B cell (primary cell): ENCODE measurements around the gene GSTA4. TPM values are rescaled to one million over a fixed set of nuclear protein-coding genes. Genes with fewer than 3 reads are reported as not detected.

Experiments used
- ATAC-seq: fragments of 200-7000 bp; cut with Tn5 transposase; one replicate; pipeline ENCODE4 v1.10.0; 2021; ENCODE audit warnings: low read depth, mild to moderate bottlenecking, moderate number of reproducible peaks, moderate library complexity
- CTCF ChIA-PET: fragments of 350-600 bp; sonication (Branson Sonifier 250); formaldehyde crosslinking; loops from one replicate; lab custom pipeline; 2021; ENCODE audit warnings: antibody characterized with exemption, inconsistent platforms; lab: Charles Lee
- POLR2A ChIA-PET: fragments of 350-600 bp; sonication (Branson Sonifier 250); formaldehyde crosslinking; loops from one replicate; lab custom pipeline; 2021; ENCODE audit warnings: antibody characterized with exemption; lab: Charles Lee
- DNase-seq: peaks from one replicate; pipeline ENCODE4 v3.0.0; 2013
- H2AFZ ChIP-seq: 2 replicates; pipeline ENCODE4 v1.6.1; 2012; ENCODE audit warnings: mild to moderate bottlenecking, low read depth, low read length; ENCODE audit not compliant: insufficient read depth, poor library complexity, severe bottlenecking
- H3K27ac ChIP-seq, 2 donors: 1 replicate in 1 of 2; 2 replicates in 1 of 2; pipeline ENCODE4 v1.5.1; 2012 to 2013; ENCODE audit warnings: low read length in 2 of 2, mild to moderate bottlenecking in 2 of 2, moderate library complexity in 1 of 2
- H3K27me3 ChIP-seq, 4 experiments: fragments of 200-600 bp in 1 of 4; sonication (generic) in 1 of 4; replicated peaks in 1 of 4; 1 replicate in 2 of 4; 2 replicates in 2 of 4; pipeline versions ENCODE4 v1.6.1 to v1.7.0; 2013 to 2016; ENCODE audit warnings: low read length in 3 of 4, mild to moderate bottlenecking in 2 of 4, mixed read lengths in 1 of 4, moderate library complexity in 1 of 4; ENCODE audit not compliant: insufficient read depth in 4 of 4, control insufficient read depth in 3 of 4; ENCODE audit errors: control extremely low read depth in 1 of 4
- H3K36me3 ChIP-seq, 2 experiments: replicated peaks in 1 of 2; 1 replicate in 1 of 2; 2 replicates in 1 of 2; pipeline versions ENCODE4 v1.6.1 to v1.7.1; 2013; ENCODE audit warnings: low read length in 1 of 2; ENCODE audit not compliant: insufficient read depth in 2 of 2, control insufficient read depth in 1 of 2; ENCODE audit errors: control extremely low read depth in 1 of 2, extremely low read depth in 1 of 2
- H3K4me1 ChIP-seq, 2 donors: fragments of 200-600 bp in 1 of 2; sonication (generic) in 1 of 2; 1 replicate in 1 of 2; 2 replicates in 1 of 2; pipeline versions ENCODE4 v1.5.1 to v1.6.1; 2013 to 2017; ENCODE audit warnings: low read length in 2 of 2; ENCODE audit not compliant: control insufficient read depth in 2 of 2, insufficient read depth in 2 of 2
- H3K4me2 ChIP-seq: replicated peaks from 2 replicates; pipeline ENCODE3; 2012; ENCODE audit warnings: mild to moderate bottlenecking, low read depth, low read length; ENCODE audit not compliant: poor library complexity, severe bottlenecking
- H3K4me3 ChIP-seq, 5 experiments: fragments of 200-600 bp in 1 of 5; sonication (generic) in 1 of 5; 1 replicate in 3 of 5; 2 replicates in 2 of 5; pipeline versions ENCODE4 v1.5.1 to v1.7.0; 2011 to 2016; ENCODE audit warnings: low read length in 4 of 5, mild to moderate bottlenecking in 4 of 5, low read depth in 2 of 5, control low read depth in 1 of 5, moderate library complexity in 1 of 5; ENCODE audit not compliant: insufficient read depth in 1 of 5; ENCODE audit errors: control extremely low read depth in 1 of 5, extremely low read depth in 1 of 5
- H3K79me2 ChIP-seq: fragments of 200-600 bp; sonication (generic); one replicate; pipeline ENCODE4 v1.6.0; 2016; ENCODE audit warnings: low read length; ENCODE audit not compliant: control insufficient read depth, insufficient read depth
- H3K9ac ChIP-seq: fragments of 200-600 bp; sonication (generic); 2 replicates; pipeline ENCODE4 v1.6.1; 2017; ENCODE audit warnings: mild to moderate bottlenecking, low read length, moderate library complexity
- H3K9me3 ChIP-seq, 3 donors: one replicate each; pipeline versions ENCODE4 v1.6.1 to v1.7.1; 2013; ENCODE audit warnings: low read length in 2 of 3; ENCODE audit not compliant: control insufficient read depth in 2 of 3, insufficient read depth in 1 of 3; ENCODE audit errors: control extremely low read depth in 1 of 3
- H4K20me1 ChIP-seq: 2 replicates; pipeline ENCODE4 v1.6.0; 2012; ENCODE audit warnings: mild to moderate bottlenecking, low read length; ENCODE audit not compliant: insufficient read depth, control insufficient read depth, poor library complexity, severe bottlenecking
- H3K27ac Mint-ChIP-seq: one replicate; pipeline ENCODE4 v1.8.0; 2021; ENCODE audit warnings: mixed read lengths
- H3K27me3 Mint-ChIP-seq: one replicate; pipeline ENCODE4 v1.8.0; 2021; ENCODE audit warnings: mixed read lengths
- H3K4me1 Mint-ChIP-seq: one replicate; pipeline ENCODE4 v1.8.0; 2021; ENCODE audit warnings: mixed read lengths
- H3K4me3 Mint-ChIP-seq: one replicate; pipeline ENCODE4 v1.8.0; 2021; ENCODE audit warnings: mixed read lengths
- H3K9me3 Mint-ChIP-seq: one replicate; pipeline ENCODE4 v1.8.0; 2022; ENCODE audit warnings: mixed read lengths; ENCODE audit not compliant: insufficient read depth
- EZH2 ChIP-seq: IDR thresholded peaks from 2 replicates; pipeline ENCODE4 v1.6.1; 2012; ENCODE audit warnings: borderline replicate concordance, low read depth, mild to moderate bottlenecking, moderate library complexity, low read length; ENCODE audit not compliant: insufficient read depth, poor library complexity, severe bottlenecking
- WGBS: methylation state at CpG from one replicate; pipeline ENCODE4 v1.1.5; 2013; ENCODE audit warnings: missing lambda C conversion rate; ENCODE audit not compliant: insufficient coverage; 5-methylcytosine and 5-hydroxymethylcytosine counted together
- intact Hi-C: fragments of 100-400 bp; cut with micrococcal nuclease; formaldehyde crosslinking; loops from one replicate; pipeline ENCODE4 v1.10.0; 2022
- polyA plus RNA-seq: library from polyadenylated mRNA; depleted of rRNA; stranded (reverse); fragments of >200 nt; gene quantifications from 2 replicates; pipeline ENCODE4 v1.2.3, GENCODE V29; 2012
- total RNA-seq, 2 donors: library from RNA; stranded (reverse); fragments of 120-200 nt in 1 of 2; gene quantifications; 1 replicate in 1 of 2; 2 replicates in 1 of 2; pipeline versions ENCODE4 v1.2.3 to v1.2.4, GENCODE V29; 2013 to 2022
- TF ChIP-seq, protein P1 (sequence below): fragments of 200-600 bp; IDR thresholded peaks from one replicate; pipeline ENCODE4 v1.8.0; 2022; ENCODE audit warnings: antibody characterized with exemption, mild to moderate bottlenecking

Gene GSTA4
- total and polyA plus RNA-seq, 2 donors (not counting 1 experiment from before 2014, with no cell fraction given), result 1.7 to 4.9 TPM

GRCh38 chr6:52955871-52956270 is 39.2 kb downstream of the GSTA4 start:
- Histone ChIP-seq H3K27me3 (no peaks in the 10 kb centered on the region), H3K9me3 (no peaks in the 10 kb centered on the region), H3K27ac (no peak overlapping the region), H3K4me1 (no peaks in the 10 kb centered on the region), H3K4me2 (no peak overlapping the region), H3K36me3 (no peaks in the 10 kb centered on the region), H3K9ac (no peak overlapping the region), H3K79me2 (no peaks in the 10 kb centered on the region), H2AFZ (no peak overlapping the region), H3K4me3 (no peak overlapping the region), H4K20me1 (no peaks in the 10 kb centered on the region)
- Mint-ChIP-seq H3K27me3 (peaks cover 11% of the 10 kb centered on the region), H3K4me3 (no peak overlapping the region), H3K9me3 (no peaks in the 10 kb centered on the region), H3K4me1 (peaks cover 2% of the 10 kb centered on the region), H3K27ac (no peak overlapping the region)
- no peak for TF ChIP-seq EZH2
- TF ChIP-seq, protein P1, sequence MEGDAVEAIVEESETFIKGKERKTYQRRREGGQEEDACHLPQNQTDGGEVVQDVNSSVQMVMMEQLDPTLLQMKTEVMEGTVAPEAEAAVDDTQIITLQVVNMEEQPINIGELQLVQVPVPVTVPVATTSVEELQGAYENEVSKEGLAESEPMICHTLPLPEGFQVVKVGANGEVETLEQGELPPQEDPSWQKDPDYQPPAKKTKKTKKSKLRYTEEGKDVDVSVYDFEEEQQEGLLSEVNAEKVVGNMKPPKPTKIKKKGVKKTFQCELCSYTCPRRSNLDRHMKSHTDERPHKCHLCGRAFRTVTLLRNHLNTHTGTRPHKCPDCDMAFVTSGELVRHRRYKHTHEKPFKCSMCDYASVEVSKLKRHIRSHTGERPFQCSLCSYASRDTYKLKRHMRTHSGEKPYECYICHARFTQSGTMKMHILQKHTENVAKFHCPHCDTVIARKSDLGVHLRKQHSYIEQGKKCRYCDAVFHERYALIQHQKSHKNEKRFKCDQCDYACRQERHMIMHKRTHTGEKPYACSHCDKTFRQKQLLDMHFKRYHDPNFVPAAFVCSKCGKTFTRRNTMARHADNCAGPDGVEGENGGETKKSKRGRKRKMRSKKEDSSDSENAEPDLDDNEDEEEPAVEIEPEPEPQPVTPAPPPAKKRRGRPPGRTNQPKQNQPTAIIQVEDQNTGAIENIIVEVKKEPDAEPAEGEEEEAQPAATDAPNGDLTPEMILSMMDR, result no peak
- ChIA-PET POLR2A (no interaction called here), CTCF (no interaction called here)
- ATAC-seq, result no peak
- intact Hi-C loops, result no loop called here
- no peak for DNase-seq
- WGBS, result 100% methylated on average over 2 of the region's 7 CpGs

GRCh38 chr6:52953911-52954839 is 40.9 kb downstream of the GSTA4 start:
- no peak for TF ChIP-seq EZH2
- TF ChIP-seq, protein P1, result no peak
- H3K27ac ChIP-seq, result no peak overlapping the region
- POLR2A ChIA-PET, result no interaction called here

More at GRCh38 chr6:52953911-52954839, 40.9 kb downstream of the GSTA4 start:
- Mint-ChIP-seq H3K27me3 (peaks cover 8% of the 10 kb centered on the region), H3K4me3 (no peak overlapping the region), H3K27ac (no peak overlapping the region), H3K9me3 (no peaks in the 10 kb centered on the region), H3K4me1 (no peaks in the 10 kb centered on the region)
- H3K79me2 ChIP-seq, result no peaks in the 10 kb centered on the region
- H3K27me3 ChIP-seq, result no peaks in the 10 kb centered on the region
- DNase-seq (no peak), ATAC-seq (no peak)
- no peaks in the 10 kb centered on the region for H3K9me3 ChIP-seq
- no CpG with 5 or more reads among the region's 6 CpGs for WGBS
- H3K36me3 ChIP-seq, result no peaks in the 10 kb centered on the region
- intact Hi-C loops, result no loop called here
- no peaks in the 10 kb centered on the region for H3K4me1 ChIP-seq
- no peaks in the 10 kb centered on the region for H4K20me1 ChIP-seq
- no peak overlapping the region for H3K9ac ChIP-seq
- H2AFZ ChIP-seq, result no peak overlapping the region
- H3K4me3 ChIP-seq, result no peak overlapping the region
- H3K4me2 ChIP-seq, result no peak overlapping the region
- CTCF ChIA-PET, result no interaction called here
